Naive B cell (primary cell): ENCODE data around the gene SDHD. TPM values are rescaled to one million over a fixed set of nuclear protein-coding genes. Genes with fewer than 3 reads are reported as not detected.
"Not testable (repeated sequence)": the region's sequence is repeated elsewhere in the genome, so short reads cannot be mapped to it uniquely, and the experiment has no call there.

ENCODE experiments used
- ATAC-seq, 2 donors: fragments of 150-1000 bp; cut with Tn5 transposase; 2 replicates each; pipeline ENCODE4 v1.10.0; 2021; ENCODE audit warnings: low read depth in 2 of 2, mild to moderate bottlenecking in 2 of 2, moderate library complexity in 2 of 2
- DNase-seq: peaks from one replicate; pipeline ENCODE4 v3.0.0; 2022
- H3K27ac Mint-ChIP-seq, 6 donors: one replicate each; pipeline ENCODE4 v1.8.0; 2020 to 2022; ENCODE audit warnings: mild to moderate bottlenecking in 6 of 6, mixed read lengths in 6 of 6, moderate library complexity in 5 of 6, inconsistent platforms in 2 of 6
- H3K27me3 Mint-ChIP-seq, 3 donors: one replicate each; pipeline ENCODE4 v1.8.0; 2021 to 2022; ENCODE audit warnings: mixed read lengths in 3 of 3, mild to moderate bottlenecking in 1 of 3
- H3K36me3 Mint-ChIP-seq, 2 donors: one replicate each; pipeline ENCODE4 v1.8.0; 2020 to 2022; ENCODE audit warnings: mixed read lengths in 2 of 2, inconsistent platforms in 1 of 2, mild to moderate bottlenecking in 1 of 2
- H3K4me1 Mint-ChIP-seq, 3 donors: one replicate each; pipeline ENCODE4 v1.8.0; 2020 to 2022; ENCODE audit warnings: mixed read lengths in 3 of 3, inconsistent platforms in 1 of 3, mild to moderate bottlenecking in 1 of 3, moderate library complexity in 1 of 3
- H3K4me3 Mint-ChIP-seq, 8 donors: one replicate each; pipeline ENCODE4 v1.8.0; 2020 to 2022; ENCODE audit warnings: mild to moderate bottlenecking in 8 of 8, mixed read lengths in 8 of 8, moderate library complexity in 8 of 8, inconsistent platforms in 2 of 8
- H3K9me3 Mint-ChIP-seq, 7 donors: one replicate each; pipeline ENCODE4 v1.8.0; 2020 to 2022; ENCODE audit warnings: mixed read lengths in 7 of 7, mild to moderate bottlenecking in 5 of 7, inconsistent platforms in 2 of 7, moderate library complexity in 1 of 7
- polyA plus RNA-seq, 6 donors: library from polyadenylated mRNA; unstranded; fragments of 300-500 nt; fragmentation: Illumina TruSeq; gene quantifications; one replicate each; pipeline ENCODE4 v1.2.3, GENCODE V29; 2021; ENCODE audit warnings: low read depth in 6 of 6

Gene SDHD
- polyA plus RNA-seq, result 100 to 1,000 TPM; 140 to 196 (median 168) TPM

DNA sequence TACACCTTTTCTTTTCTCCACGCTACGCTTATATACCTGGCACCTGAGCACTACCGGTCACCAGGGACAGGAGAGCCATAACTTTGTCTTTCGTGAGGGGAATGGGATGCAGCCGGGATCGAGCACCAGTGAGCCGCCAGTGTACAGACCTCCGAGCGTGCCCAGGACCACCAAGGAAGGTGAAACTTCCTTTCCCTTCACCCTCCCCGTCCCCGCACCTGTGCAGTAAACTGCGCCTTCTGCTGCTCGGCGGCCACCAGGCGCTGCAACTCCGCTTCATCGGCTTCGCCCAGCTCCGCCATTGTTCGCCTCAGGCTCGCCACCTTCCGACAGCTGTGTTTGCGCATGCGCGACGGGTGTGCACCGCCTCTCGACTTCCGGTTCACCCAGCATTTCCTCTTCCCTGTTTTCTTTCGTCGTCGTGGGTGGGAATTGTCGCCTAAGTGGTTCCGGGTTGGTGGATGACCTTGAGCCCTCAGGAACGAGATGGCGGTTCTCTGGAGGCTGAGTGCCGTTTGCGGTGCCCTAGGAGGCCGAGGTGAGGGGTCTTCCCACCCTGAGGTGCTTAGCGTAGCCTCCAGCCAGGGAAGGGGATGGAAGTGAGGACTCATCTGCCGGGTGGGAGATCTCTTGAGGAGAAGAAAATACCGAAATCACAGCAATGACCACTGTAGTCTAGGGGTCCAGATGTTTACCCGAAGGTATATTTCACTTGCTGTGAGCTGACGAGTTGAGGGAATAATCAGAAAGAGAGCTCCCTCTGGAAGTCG is at the start of gene SDHD, which contains the start of gene TIMM8B:
TSS of gene SDHD (plus strand) at position 452 of the 770 bp plus-strand sequence. CDS start at position 487, 35 bp downstream.
TSS of gene TIMM8B (minus strand) at position 335 of the 770 bp plus-strand sequence. CDS start at position 302, 33 bp downstream.
- no peaks in the 10 kb centered on the region for H3K27me3 Mint-ChIP-seq
- peak; percentile 97 for DNase-seq
- H3K4me1 Mint-ChIP-seq, result peaks cover 50 to 52% (median 50%) of the 10 kb centered on the region in 3 donors
- H3K9me3 Mint-ChIP-seq, result no peaks in the 10 kb centered on the region
- H3K27ac Mint-ChIP-seq, result peak within 1 kb of the TSS; percentile 96 to 99 (median 98)
- peak within 1 kb of the TSS; percentile 93 to 100 (median 99) for H3K4me3 Mint-ChIP-seq
- peak; percentile 90 for ATAC-seq
- H3K36me3 Mint-ChIP-seq, result peaks cover 21 to 49% of the 10 kb centered on the region in 2 donors

DNA sequence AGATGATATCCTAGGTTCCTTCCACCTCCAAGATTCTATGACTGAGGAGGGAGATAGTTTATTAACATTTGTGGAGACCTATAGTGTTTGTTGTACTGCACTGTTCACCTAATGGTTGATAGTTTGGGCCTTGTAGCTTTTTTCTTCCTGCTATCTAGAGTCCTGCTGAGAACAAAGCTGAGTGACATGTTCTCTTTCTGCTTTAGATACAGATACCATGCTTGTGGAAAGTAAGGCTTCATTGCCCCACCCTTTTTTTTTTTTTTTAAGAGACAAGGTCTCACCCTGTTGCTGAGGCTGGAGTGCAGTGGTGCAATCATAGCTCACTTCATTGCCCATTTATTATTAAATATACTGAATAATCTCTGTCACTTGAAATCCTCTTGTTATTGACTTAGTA is 49.1 kb upstream of the SDHD start:
- ATAC-seq, result no peak
- H3K27me3 Mint-ChIP-seq, result no peaks in the 10 kb centered on the region
- no peak overlapping the region for H3K27ac Mint-ChIP-seq
- H3K36me3 Mint-ChIP-seq, result peaks cover 8 to 21% of the 10 kb centered on the region in 2 donors
- H3K9me3 Mint-ChIP-seq, result no peaks in the 10 kb centered on the region
- peaks cover 0 to 4% (median 2%) of the 10 kb centered on the region in 3 donors for H3K4me1 Mint-ChIP-seq
- no peak for DNase-seq
- H3K4me3 Mint-ChIP-seq, result no peak overlapping the region

DNA sequence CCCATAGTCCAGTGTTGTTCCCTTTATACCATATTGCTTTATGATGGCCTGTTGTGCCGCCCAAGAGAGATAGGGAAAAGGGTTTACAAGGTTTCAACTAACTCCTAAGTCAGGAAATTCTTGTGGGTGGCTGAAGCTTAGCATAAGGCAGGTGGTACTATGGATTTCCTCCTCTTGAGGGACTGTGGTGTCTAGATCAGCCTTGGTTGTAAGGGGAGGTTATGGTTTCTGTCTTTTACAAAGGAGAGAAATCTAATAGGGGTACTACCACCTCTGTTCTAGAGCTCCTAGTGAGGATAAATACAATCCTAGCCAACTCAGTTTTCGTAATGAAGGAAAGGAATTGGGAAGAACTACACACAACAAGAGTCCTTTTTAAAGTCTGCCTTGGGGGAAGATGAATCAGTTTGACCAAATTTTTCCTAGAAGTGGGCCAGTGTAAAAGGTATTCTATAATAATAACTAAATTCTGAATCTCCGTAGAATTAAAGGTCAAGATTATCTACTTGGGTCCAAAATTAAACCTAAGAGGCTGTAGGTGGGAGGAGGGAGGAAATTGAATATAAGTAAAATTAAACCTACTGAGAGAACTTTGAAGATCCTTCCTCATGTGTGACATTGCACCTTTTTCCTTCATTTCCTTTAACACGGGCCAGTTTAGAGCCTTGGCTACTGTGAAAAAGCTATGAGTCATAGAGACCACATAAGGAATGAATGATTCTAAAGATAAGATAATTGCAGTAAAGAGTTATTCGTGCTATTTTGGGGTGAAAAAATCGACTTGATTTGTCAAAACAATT is 44.3 kb upstream of the SDHD start:
- no peaks in the 10 kb centered on the region for H3K9me3 Mint-ChIP-seq
- no peak overlapping the region for H3K4me3 Mint-ChIP-seq
- DNase-seq (no peak), ATAC-seq (no peak)
- peak overlapping the region in 2 of 6 donors; percentile 22 to 61 for H3K27ac Mint-ChIP-seq
- no peaks in the 10 kb centered on the region for H3K27me3 Mint-ChIP-seq
- H3K4me1 Mint-ChIP-seq, result peaks cover 0 to 4% (median 4%) of the 10 kb centered on the region in 3 donors
- peaks cover 8 to 39% of the 10 kb centered on the region in 2 donors for H3K36me3 Mint-ChIP-seq

DNA sequence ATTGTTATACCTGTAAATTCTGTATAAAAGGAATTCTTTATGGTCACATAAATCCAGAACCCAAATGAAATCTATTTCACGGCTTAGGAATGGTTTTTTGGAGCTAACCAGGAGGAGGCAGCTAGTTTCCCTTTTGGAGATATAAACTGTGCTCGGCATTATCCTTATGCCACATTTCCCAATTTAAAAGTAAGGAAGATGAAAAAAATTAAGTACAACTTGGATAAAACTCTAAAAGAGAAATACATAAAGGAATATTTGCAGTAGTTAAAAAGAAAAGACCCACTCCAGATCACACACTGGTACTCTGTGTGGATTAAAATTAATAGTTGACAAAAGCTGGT is 43.7 kb upstream of the SDHD start:
- H3K4me3 Mint-ChIP-seq, result no peak overlapping the region
- H3K9me3 Mint-ChIP-seq, result no peaks in the 10 kb centered on the region
- H3K27ac Mint-ChIP-seq, result no peak overlapping the region
- peaks cover 1 to 8% (median 4%) of the 10 kb centered on the region in 3 donors for H3K4me1 Mint-ChIP-seq
- H3K27me3 Mint-ChIP-seq, result no peaks in the 10 kb centered on the region
- no peak for ATAC-seq
- no peak for DNase-seq
- peaks cover 8 to 41% of the 10 kb centered on the region in 2 donors for H3K36me3 Mint-ChIP-seq

DNA sequence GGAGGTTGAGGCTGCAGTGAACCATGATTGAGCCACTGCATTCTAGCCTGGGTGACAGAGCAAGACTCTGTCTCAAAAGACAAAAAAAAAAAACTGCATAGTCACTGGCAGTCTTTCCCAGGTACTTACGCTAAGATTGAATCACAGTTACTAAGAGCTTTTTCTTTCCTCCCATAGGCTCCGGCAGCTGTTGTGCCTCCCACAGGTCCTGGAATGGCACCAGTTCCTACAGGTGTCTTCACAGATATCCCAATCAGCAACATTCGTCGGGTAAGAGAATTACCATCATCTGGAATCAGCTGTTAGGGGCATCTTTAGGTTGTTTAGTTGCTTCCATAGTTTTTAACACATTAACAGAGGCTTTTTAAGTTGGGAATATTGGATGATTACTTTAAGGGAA is 41.7 kb upstream of the SDHD start:
- Mint-ChIP-seq H3K36me3 (peaks cover 8 to 41% of the 10 kb centered on the region in 2 donors), H3K27me3 (no peaks in the 10 kb centered on the region), H3K4me1 (peaks cover 13 to 28% (median 20%) of the 10 kb centered on the region in 3 donors), H3K9me3 (no peaks in the 10 kb centered on the region), H3K27ac (peak overlapping the region in 1 of 6 donors; percentile 36), H3K4me3 (no peak overlapping the region)
- DNase-seq (no peak), ATAC-seq (no peak)

DNA sequence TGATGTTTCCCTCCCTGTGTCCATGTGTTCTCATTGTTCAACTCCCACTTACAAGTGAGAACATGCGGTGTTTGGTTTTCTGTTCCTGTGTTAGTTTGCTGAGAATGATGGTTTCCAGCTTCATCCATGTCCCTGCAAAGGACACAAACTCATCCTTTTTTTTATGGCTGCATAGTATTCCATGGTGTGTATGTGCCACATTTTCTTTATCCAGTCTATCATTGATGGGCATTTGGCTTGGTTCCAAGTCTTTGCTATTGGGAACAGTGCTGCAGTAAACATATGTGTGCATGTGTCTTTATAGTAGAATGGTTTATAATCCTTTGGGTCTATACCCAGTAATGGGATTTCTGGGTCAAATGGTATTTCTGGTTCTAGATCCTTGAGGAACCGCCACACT is 40.0 kb upstream of the SDHD start:
- H3K4me3 Mint-ChIP-seq, H3K9me3 Mint-ChIP-seq, DNase-seq, ATAC-seq, H3K27me3 Mint-ChIP-seq: not testable (repeated sequence)
- Mint-ChIP-seq H3K4me1 (peaks cover 25 to 43% (median 37%) of the 10 kb centered on the region in 3 donors), H3K27ac (peak overlapping the region in 2 of 6 donors; percentile 15 to 29), H3K36me3 (peaks cover 0 to 31% of the 10 kb centered on the region in 2 donors)

DNA sequence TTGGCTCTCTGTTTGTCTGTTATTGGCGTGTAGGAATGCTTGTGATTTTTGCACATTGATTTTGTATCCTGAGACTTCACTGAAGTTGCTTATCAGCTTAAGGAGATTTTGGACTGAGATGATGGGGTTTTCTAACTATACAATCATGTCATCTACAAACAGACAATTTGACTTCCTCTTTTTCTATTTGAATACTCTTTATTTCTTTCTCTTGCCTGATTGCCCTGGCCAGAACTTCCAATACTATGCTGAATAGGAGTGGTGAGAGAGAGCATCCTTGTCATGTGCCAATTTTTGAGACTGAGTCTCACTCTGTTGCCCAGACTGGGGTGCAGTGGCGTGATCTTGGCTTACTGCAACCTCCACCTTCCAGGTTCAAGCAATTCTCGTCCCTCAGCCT is 38.4 kb upstream of the SDHD start:
- Mint-ChIP-seq H3K27ac (peak overlapping the region in 5 of 6 donors; percentile 5 to 91 (median 88)), H3K4me3 (peak overlapping the region in 7 of 8 donors; percentile 6 to 74 (median 39)), H3K4me1 (peaks cover 29 to 54% (median 47%) of the 10 kb centered on the region in 3 donors), H3K36me3 (peaks cover 0 to 30% of the 10 kb centered on the region in 2 donors)
- not testable (repeated sequence) for H3K9me3 Mint-ChIP-seq, H3K27me3 Mint-ChIP-seq
- peak; percentile 20 for DNase-seq
- ATAC-seq, result peak; percentile 34 to 38

DNA sequence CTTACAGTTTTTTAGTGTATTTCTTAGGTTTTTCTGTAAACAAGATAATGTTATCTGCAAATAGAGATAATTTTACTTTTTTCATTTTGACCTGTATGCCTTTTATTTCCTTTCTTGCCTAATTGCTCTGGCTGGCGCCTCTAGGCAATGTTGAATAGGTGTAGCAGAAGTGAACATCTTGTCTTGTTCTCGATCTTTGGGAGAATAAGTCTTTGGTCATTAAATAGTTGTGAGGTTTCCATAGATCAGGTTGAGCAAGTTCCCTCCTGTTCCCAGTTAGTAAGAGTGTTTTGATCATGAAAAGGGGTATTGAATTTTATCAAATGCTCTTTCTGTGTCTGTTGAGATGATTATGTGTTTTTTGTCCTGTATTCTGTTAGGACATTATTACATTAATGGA is 36.9 kb upstream of the SDHD start:
- no peak for DNase-seq
- no peak for ATAC-seq
- H3K36me3 Mint-ChIP-seq, result peaks cover 0 to 28% of the 10 kb centered on the region in 2 donors
- no peaks in the 10 kb centered on the region for H3K27me3 Mint-ChIP-seq
- peaks cover 29 to 54% (median 47%) of the 10 kb centered on the region in 3 donors for H3K4me1 Mint-ChIP-seq
- H3K27ac Mint-ChIP-seq, result peak overlapping the region in 3 of 6 donors; percentile 8 to 95 (median 88)
- H3K4me3 Mint-ChIP-seq, result peak overlapping the region in 1 of 8 donors; percentile 69
- no peaks in the 10 kb centered on the region for H3K9me3 Mint-ChIP-seq

DNA sequence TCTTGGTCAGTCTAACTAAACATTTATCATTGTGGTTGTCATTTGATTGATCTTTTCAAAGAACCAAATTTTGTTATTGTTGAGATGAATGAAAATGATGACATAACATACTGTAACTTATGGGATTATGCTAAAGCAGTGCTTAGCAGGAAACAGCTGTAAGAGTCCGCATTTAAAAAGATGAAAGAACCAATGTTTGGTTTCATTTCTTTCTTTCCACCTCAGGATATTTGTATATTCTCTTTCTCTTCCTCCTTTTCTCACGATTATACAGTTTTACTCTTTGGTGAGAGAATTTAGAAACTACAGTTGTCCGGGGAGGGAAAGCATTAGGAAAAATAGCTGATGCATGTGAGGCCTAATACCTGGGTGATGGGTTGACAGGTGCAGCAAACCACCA is 36.0 kb upstream of the SDHD start:
- Mint-ChIP-seq H3K4me1 (peaks cover 29 to 54% (median 47%) of the 10 kb centered on the region in 3 donors), H3K4me3 (peak overlapping the region; percentile 16 to 80 (median 58)), H3K36me3 (peaks cover 0 to 28% of the 10 kb centered on the region in 2 donors), H3K27me3 (no peaks in the 10 kb centered on the region), H3K9me3 (no peaks in the 10 kb centered on the region), H3K27ac (peak overlapping the region; percentile 64 to 95 (median 89))
- DNase-seq, result peak; percentile 25
- ATAC-seq, result peak; percentile 84

DNA sequence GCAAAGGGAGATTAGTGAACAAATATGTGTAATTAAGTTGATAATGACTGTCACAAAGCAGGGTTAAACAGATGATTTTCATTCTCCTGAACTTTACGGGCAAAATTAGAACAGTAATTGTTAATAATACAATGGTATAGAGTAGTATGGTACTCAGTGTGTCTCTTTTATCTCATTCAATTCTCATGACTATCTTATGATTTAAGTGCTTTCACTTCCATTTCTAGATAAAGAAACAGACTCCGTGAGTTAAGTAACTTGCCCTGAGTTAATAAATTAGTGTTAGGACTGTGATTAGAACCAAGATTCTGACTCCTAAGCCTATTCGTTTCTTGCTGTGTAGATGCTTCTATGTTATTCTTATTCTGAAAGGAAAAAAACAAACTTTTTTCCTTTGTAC is 34.9 kb upstream of the SDHD start:
- H3K4me3 Mint-ChIP-seq, result peak overlapping the region in 4 of 8 donors; percentile 20 to 55 (median 34)
- H3K27ac Mint-ChIP-seq, result peak overlapping the region; percentile 21 to 93 (median 82)

DNA sequence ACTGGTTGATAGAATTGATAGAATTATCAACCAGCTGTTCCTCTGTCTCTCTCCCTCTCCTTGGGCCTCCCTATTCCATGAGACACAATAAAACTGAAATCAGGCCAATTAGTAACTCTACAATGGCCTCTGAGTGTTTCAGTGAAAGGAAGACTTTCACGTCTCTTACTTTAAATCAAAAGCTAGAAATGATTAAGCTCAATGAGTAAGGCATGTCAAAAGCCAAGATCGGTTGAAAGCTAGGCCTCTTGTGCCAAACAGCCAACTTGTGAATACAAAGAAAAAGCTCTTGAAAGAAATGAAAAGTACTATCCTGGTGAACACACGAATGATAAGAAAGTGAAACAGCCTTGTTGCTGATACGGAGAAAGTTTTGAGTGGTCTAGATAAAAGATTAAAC is 29.5 kb upstream of the SDHD start:
- no peaks in the 10 kb centered on the region for H3K27me3 Mint-ChIP-seq

More for the DNA sequence above, 34.9 kb upstream of the SDHD start:
- peaks cover 0 to 22% of the 10 kb centered on the region in 2 donors for H3K36me3 Mint-ChIP-seq
- peaks cover 29 to 54% (median 47%) of the 10 kb centered on the region in 3 donors for H3K4me1 Mint-ChIP-seq
- H3K9me3 Mint-ChIP-seq, result no peaks in the 10 kb centered on the region
- no peak for DNase-seq
- ATAC-seq, result no peak
- H3K27me3 Mint-ChIP-seq, result no peaks in the 10 kb centered on the region

DNA sequence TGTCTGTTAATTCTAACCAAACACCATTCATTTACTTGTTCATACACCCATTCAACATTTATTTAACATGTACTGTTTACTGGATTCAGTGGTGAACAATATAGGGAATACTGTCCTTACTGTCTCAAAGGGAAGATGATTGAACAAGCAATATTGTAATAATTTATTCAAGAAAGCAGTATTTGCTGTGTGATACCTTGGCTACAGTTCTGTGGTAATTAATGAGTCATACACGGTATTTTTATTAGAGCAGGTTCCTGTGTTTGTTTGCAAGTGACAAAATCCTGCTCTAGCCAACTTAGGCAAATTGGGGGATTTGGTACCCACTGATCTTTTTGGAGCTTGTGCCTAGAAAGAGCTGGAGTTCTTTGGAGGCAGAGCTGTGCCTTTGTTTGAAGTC is 28.6 kb upstream of the SDHD start:
- Mint-ChIP-seq H3K36me3 (peaks cover 0 to 8% of the 10 kb centered on the region in 2 donors), H3K4me3 (no peak overlapping the region), H3K27me3 (no peaks in the 10 kb centered on the region), H3K27ac (no peak overlapping the region), H3K4me1 (no peaks in the 10 kb centered on the region), H3K9me3 (no peaks in the 10 kb centered on the region)
- DNase-seq (no peak), ATAC-seq (no peak)

More for the DNA sequence above, 29.5 kb upstream of the SDHD start:
- Mint-ChIP-seq H3K9me3 (no peaks in the 10 kb centered on the region), H3K36me3 (peaks cover 0 to 8% of the 10 kb centered on the region in 2 donors), H3K4me1 (peaks cover 0 to 6% (median 5%) of the 10 kb centered on the region in 3 donors), H3K4me3 (no peak overlapping the region), H3K27ac (peak overlapping the region in 1 of 6 donors; percentile 33)
- no peak for ATAC-seq
- DNase-seq, result no peak

DNA sequence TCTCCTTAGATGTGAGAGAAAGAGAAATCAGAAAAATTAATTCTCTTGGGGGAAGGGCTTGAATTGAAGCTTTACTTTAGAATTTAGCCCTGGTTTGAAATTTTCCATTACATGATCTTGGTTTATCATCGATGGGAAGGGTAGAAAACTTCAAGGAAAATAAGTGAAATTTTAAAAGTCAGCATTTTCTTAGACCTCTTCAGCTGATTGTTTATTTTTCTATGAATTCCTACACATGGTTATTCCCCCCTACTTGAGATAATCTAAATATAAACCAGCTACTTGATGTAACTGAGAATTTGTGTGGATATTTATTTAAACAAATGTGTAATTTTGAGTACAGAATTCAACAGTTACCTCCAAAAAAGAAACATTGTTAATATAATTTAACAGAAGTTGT is 23.8 kb upstream of the SDHD start:
- ATAC-seq (no peak), DNase-seq (no peak)
- no peak overlapping the region for H3K27ac Mint-ChIP-seq
- H3K4me1 Mint-ChIP-seq, result no peaks in the 10 kb centered on the region
- H3K36me3 Mint-ChIP-seq, result peaks cover 0 to 4% of the 10 kb centered on the region in 2 donors
- no peak overlapping the region for H3K4me3 Mint-ChIP-seq
- H3K9me3 Mint-ChIP-seq, result no peaks in the 10 kb centered on the region
- H3K27me3 Mint-ChIP-seq, result peaks cover 0 to under 1% (median 0%) of the 10 kb centered on the region in 3 donors
